Type B pancreatic cell (in vitro differentiated cells): Measurements from ENCODE around the gene OBSCN. TPM values are rescaled to one million over a fixed set of nuclear protein-coding genes. Genes with fewer than 3 reads are reported as not detected.

Experiments used
- DNase-seq: peaks from one replicate; pipeline ENCODE4 v3.0.0; 2021; ENCODE audit warnings: mixed read lengths; ENCODE audit not compliant: unreplicated experiment; ENCODE audit errors: extremely low spot score
- H3K27ac Mint-ChIP-seq: 2 replicates; pipeline ENCODE4 v1.8.0; 2021; ENCODE audit warnings: mild to moderate bottlenecking, mixed read lengths
- H3K27me3 Mint-ChIP-seq: 2 replicates; pipeline ENCODE4 v1.8.0; 2021; ENCODE audit warnings: mixed read lengths
- H3K36me3 Mint-ChIP-seq: 2 replicates; pipeline ENCODE4 v1.8.0; 2021; ENCODE audit warnings: mixed read lengths
- H3K4me1 Mint-ChIP-seq: one replicate; pipeline ENCODE4 v1.8.0; 2021; ENCODE audit warnings: mixed read lengths; ENCODE audit not compliant: unreplicated experiment
- H3K4me3 Mint-ChIP-seq: 2 replicates; pipeline ENCODE4 v1.8.0; 2021; ENCODE audit warnings: mild to moderate bottlenecking, mixed read lengths
- H3K9me3 Mint-ChIP-seq: 2 replicates; pipeline ENCODE4 v1.8.0; 2021; ENCODE audit warnings: mixed read lengths
- CTCF ChIP-seq: fragments of 200-600 bp; sonication (generic); conservative IDR thresholded peaks from 2 replicates; pipeline ENCODE4 v1.5.0; 2021; ENCODE audit warnings: antibody characterized with exemption, mild to moderate bottlenecking
- total RNA-seq: library from RNA; stranded (reverse); gene quantifications from 2 replicates; pipeline ENCODE4 v1.2.1, GENCODE V29; 2021; ENCODE audit warnings: low replicate concordance

The OBSCN gene
- total RNA-seq, 1 donor from 2014 or later: 48.9 TPM

- Mint-ChIP-seq H3K9me3 (no peaks in the 10 kb centered on the region), H3K27me3 (no peaks in the 10 kb centered on the region), H3K4me1 (no peaks in the 10 kb centered on the region), H3K4me3 (no peak overlapping the region), H3K27ac (no peak overlapping the region), H3K36me3 (peaks cover 12% of the 10 kb centered on the region)
- DNase-seq: peak; percentile 64
- no peak for TF ChIP-seq CTCF
Observed at GRCh38 chr1:228339766-228340685, 132.2 kb downstream of the OBSCN start.

GRCh38 chr1:228340686-228341449 lies 133.0 kb downstream of the OBSCN start:
- Mint-ChIP-seq H3K9me3 (no peaks in the 10 kb centered on the region), H3K27me3 (no peaks in the 10 kb centered on the region), H3K27ac (no peak overlapping the region), H3K36me3 (peaks cover 12% of the 10 kb centered on the region), H3K4me3 (no peak overlapping the region), H3K4me1 (no peaks in the 10 kb centered on the region)
- peak; percentile 43 for TF ChIP-seq CTCF
- DNase-seq: peak; percentile 67

GRCh38 chr1:228341450-228341813 lies 133.6 kb downstream of the OBSCN start:
- no peaks in the 10 kb centered on the region for H3K4me1 Mint-ChIP-seq
- peak; percentile 65 for DNase-seq
- TF ChIP-seq CTCF: no peak
- no peaks in the 10 kb centered on the region for H3K9me3 Mint-ChIP-seq
- H3K4me3 Mint-ChIP-seq: no peak overlapping the region
- no peaks in the 10 kb centered on the region for H3K27me3 Mint-ChIP-seq
- no peak overlapping the region for H3K27ac Mint-ChIP-seq
- H3K36me3 Mint-ChIP-seq: peaks cover 12% of the 10 kb centered on the region

- no peaks in the 10 kb centered on the region for H3K27me3 Mint-ChIP-seq
- no peak overlapping the region for H3K27ac Mint-ChIP-seq
- DNase-seq: no peak
- H3K36me3 Mint-ChIP-seq: peaks cover 12% of the 10 kb centered on the region
- no peak overlapping the region for H3K4me3 Mint-ChIP-seq
- TF ChIP-seq CTCF: no peak
- no peaks in the 10 kb centered on the region for H3K4me1 Mint-ChIP-seq
- H3K9me3 Mint-ChIP-seq: no peaks in the 10 kb centered on the region
Observed at GRCh38 chr1:228341814-228342626, 134.2 kb downstream of the OBSCN start.

GRCh38 chr1:228342627-228343190 lies 134.9 kb downstream of the OBSCN start:
- H3K27ac Mint-ChIP-seq: no peak overlapping the region

More at GRCh38 chr1:228342627-228343190, 134.9 kb downstream of the OBSCN start:
- no peaks in the 10 kb centered on the region for H3K27me3 Mint-ChIP-seq
- no peaks in the 10 kb centered on the region for H3K9me3 Mint-ChIP-seq
- no peaks in the 10 kb centered on the region for H3K4me1 Mint-ChIP-seq
- peak; percentile 56 for DNase-seq
- TF ChIP-seq CTCF: no peak
- H3K4me3 Mint-ChIP-seq: no peak overlapping the region
- H3K36me3 Mint-ChIP-seq: peaks cover 12% of the 10 kb centered on the region
